ENCODE data around the gene R3HDM1.
"Not testable (repeated sequence)": the region's sequence is repeated elsewhere in the genome, so short reads cannot be mapped to it uniquely, and the experiment has no call there.

The R3HDM1 gene

DNA sequence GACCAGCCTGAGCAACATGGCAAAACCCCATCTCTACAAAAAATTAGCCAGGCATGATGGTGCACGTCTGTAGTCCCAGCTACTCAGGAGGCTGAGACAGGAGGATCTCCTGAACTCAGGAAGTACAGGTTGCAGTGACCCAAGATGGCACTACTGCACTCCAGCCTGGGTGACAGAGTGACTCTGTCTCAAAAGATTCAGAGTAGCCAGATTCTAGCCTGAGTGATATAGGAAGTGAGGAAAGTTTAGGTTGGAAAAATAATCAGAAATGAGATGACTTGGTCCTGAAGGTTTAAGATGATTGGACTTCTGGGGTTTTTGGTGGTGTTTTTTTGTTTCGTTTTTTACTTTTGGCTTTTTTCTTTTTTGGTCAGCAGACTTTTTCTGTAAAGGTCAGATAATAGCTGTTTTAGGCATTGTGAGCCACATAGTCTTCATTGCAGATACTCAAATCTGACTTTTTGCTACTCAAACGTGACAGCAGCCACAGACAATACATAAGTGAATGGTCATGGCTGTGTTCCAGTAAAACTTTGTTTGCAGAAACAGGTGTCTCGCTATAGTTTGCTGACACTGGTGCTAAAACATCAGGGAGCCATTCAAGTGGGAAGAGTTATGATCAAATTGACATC lies 106.3 kb downstream of the R3HDM1 start:
- Mint-ChIP-seq H3K27me3 (ENCODE audit: low read depth) (no peaks in the 10 kb centered on the region), H3K36me3 (ENCODE audit: low read depth) (peaks cover 27% of the 10 kb centered on the region), H3K27ac (no peak overlapping the region), H3K4me3 (no peak overlapping the region), H3K4me1 (ENCODE audit: low read depth) (peaks cover 8% of the 10 kb centered on the region), H3K9me3 (no peaks in the 10 kb centered on the region)
- no peak for DNase-seq (ENCODE audit: low spot score)

DNA sequence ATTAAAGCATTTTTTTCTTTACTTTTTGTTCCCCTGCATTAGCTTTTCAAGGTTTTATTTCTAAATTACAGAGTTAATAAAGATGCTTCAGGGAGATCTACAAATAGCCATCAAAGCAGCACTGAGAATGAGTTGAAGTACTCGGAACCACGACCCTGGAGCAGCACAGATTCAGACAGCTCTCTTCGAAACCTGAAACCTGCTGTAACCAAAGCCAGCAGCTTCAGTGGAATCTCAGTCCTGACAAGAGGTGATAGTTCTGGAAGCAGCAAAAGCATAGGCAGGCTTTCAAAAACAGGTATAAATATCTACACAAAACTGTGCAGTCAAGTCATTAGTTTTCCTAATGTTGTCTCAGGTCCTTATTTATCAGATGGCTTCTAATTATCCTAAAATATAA lies 107.5 kb downstream of the R3HDM1 start:
- no peaks in the 10 kb centered on the region for H3K27me3 Mint-ChIP-seq (ENCODE audit: low read depth)
- no peak overlapping the region for H3K27ac Mint-ChIP-seq
- no peak overlapping the region for H3K4me3 Mint-ChIP-seq
- H3K9me3 Mint-ChIP-seq: no peaks in the 10 kb centered on the region
- no peak for DNase-seq (ENCODE audit: low spot score)
- H3K4me1 Mint-ChIP-seq (ENCODE audit: low read depth): peaks cover 8% of the 10 kb centered on the region
- peaks cover 27% of the 10 kb centered on the region for H3K36me3 Mint-ChIP-seq (ENCODE audit: low read depth)

DNA sequence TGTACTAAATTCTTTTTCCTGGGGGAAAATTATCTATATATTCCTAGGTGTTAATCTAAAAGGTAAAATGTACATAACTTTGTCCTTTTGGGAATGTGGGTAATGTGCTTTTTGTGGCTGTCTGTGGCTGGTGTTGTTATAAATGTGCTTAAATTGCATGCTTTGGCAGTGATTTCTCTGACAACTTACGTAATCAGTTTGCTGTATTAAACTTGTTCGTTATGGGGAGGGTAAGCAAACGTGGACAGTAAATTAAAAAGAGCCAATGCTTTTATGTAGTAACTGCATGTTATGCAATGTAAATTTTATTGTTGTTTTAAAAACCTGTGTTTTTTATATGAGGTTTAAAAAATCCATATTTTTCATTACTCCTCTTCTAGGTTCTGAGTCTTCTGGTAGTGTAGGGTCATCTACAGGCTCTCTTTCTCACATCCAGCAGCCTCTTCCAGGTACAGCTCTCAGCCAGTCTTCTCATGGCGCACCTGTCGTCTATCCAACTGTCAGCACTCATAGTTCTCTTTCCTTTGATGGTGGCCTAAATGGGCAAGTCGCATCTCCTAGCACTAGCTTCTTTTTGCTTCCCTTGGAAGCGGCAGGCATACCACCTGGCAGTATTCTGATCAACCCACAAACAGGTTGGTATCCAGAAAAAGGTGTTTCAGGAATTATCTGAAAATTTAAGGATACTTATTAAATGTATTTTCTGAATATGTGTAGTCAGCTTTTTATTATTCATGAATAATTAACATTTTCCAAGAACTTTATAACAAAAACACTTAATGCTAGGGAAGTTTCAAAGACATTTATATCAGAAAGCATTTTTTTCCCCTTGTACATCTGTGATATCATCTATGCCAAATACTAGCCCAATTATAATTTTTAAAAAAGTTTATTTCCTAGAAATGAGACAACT lies 110.1 kb downstream of the R3HDM1 start:
- peaks cover 8% of the 10 kb centered on the region for H3K4me1 Mint-ChIP-seq (ENCODE audit: low read depth)
- peaks cover 34% of the 10 kb centered on the region for H3K36me3 Mint-ChIP-seq (ENCODE audit: low read depth)
- no peak overlapping the region for H3K4me3 Mint-ChIP-seq
- H3K9me3 Mint-ChIP-seq: no peaks in the 10 kb centered on the region
- H3K27ac Mint-ChIP-seq: no peak overlapping the region
- DNase-seq (ENCODE audit: low spot score): no peak
- no peaks in the 10 kb centered on the region for H3K27me3 Mint-ChIP-seq (ENCODE audit: low read depth)

DNA sequence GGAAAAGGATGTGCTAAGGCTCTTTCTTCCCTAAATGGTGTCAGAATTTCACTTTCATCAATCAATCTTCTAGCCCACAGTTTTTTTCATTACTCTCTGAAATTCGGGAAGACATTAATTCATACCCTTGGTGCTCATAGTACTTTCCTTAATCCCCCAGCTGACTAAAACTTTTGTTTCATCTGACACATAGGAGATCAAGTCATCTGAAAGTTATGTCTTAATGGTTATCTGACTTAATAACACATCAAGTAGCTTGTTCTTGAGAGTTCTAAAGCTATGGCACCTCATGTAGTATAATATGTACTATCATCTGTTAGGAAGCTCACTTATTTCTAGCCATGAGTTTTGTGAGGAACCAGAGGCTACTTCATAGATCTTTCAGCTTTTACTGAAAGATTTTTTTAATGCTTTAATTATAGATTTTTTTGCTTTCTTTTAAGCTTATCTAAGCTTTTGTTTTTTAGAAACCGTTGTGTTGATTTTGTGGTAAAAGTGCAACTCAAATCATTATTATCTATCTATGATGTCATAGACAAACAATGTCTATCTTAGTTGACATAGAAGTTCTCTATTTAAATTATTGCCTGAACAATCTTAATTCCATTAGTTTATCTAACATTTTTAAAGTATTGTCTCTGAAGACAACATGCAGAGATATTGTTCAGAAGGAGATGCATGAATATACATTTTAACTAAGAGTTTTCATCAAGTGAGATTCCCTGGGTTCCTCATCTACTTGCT lies 116.7 kb downstream of the R3HDM1 start:
- no peak for DNase-seq (ENCODE audit: low spot score)
- no peak overlapping the region for H3K27ac Mint-ChIP-seq

GRCh38 chr2:135650721-135651120 lies 119.4 kb downstream of the R3HDM1 start:
- DNase-seq (ENCODE audit: low spot score): no peak
- H3K9me3 Mint-ChIP-seq: no peaks in the 10 kb centered on the region
- H3K27ac Mint-ChIP-seq: no peak overlapping the region
- peaks cover 47% of the 10 kb centered on the region for H3K36me3 Mint-ChIP-seq (ENCODE audit: low read depth)
- no peak overlapping the region for H3K4me3 Mint-ChIP-seq
- no peaks in the 10 kb centered on the region for H3K27me3 Mint-ChIP-seq (ENCODE audit: low read depth)
- no peaks in the 10 kb centered on the region for H3K4me1 Mint-ChIP-seq (ENCODE audit: low read depth)

More for the DNA sequence above, 116.7 kb downstream of the R3HDM1 start:
- no peaks in the 10 kb centered on the region for H3K9me3 Mint-ChIP-seq
- no peaks in the 10 kb centered on the region for H3K4me1 Mint-ChIP-seq (ENCODE audit: low read depth)
- H3K27me3 Mint-ChIP-seq (ENCODE audit: low read depth): no peaks in the 10 kb centered on the region
- H3K36me3 Mint-ChIP-seq (ENCODE audit: low read depth): peaks cover 40% of the 10 kb centered on the region
- no peak overlapping the region for H3K4me3 Mint-ChIP-seq

DNA sequence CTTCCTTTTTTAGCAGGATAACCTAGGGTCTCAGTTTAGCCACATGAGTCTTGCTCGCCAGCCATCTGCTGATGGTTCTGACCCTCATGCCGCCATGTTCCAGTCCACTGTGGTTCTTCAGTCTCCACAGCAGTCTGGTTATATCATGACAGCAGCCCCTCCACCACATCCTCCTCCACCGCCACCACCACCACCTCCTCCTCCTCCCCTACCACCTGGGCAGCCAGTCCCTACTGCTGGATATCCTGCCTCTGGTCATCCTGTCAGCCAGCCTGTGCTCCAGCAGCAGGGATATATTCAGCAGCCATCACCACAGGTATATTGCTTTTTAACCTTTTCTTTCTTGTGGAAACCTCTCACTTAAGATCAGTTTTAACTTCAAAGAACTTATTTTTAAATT lies 120.4 kb downstream of the R3HDM1 start:
- Mint-ChIP-seq H3K4me3 (no peak overlapping the region), H3K36me3 (ENCODE audit: low read depth) (peaks cover 51% of the 10 kb centered on the region), H3K27ac (no peak overlapping the region), H3K4me1 (ENCODE audit: low read depth) (no peaks in the 10 kb centered on the region), H3K9me3 (no peaks in the 10 kb centered on the region), H3K27me3 (ENCODE audit: low read depth) (no peaks in the 10 kb centered on the region)
- no peak for DNase-seq (ENCODE audit: low spot score)

GRCh38 chr2:135654239-135654638 lies 123.0 kb downstream of the R3HDM1 start:
- DNase-seq (ENCODE audit: low spot score); H3K4me3 Mint-ChIP-seq; H3K9me3 Mint-ChIP-seq; H3K27me3 Mint-ChIP-seq (ENCODE audit: low read depth); H3K4me1 Mint-ChIP-seq (ENCODE audit: low read depth); H3K27ac Mint-ChIP-seq: not testable (repeated sequence)
- peaks cover 50% of the 10 kb centered on the region for H3K36me3 Mint-ChIP-seq (ENCODE audit: low read depth)

GRCh38 chr2:135657806-135658582 lies 126.7 kb downstream of the R3HDM1 start:
- Mint-ChIP-seq H3K4me3 (peak overlapping the region; percentile 75), H3K9me3 (no peaks in the 10 kb centered on the region), H3K27me3 (ENCODE audit: low read depth) (no peaks in the 10 kb centered on the region), H3K27ac (peak overlapping the region; percentile 86), H3K36me3 (ENCODE audit: low read depth) (peaks cover 46% of the 10 kb centered on the region), H3K4me1 (ENCODE audit: low read depth) (peaks cover 21% of the 10 kb centered on the region)
- DNase-seq (ENCODE audit: low spot score): peak; percentile 39

DNA sequence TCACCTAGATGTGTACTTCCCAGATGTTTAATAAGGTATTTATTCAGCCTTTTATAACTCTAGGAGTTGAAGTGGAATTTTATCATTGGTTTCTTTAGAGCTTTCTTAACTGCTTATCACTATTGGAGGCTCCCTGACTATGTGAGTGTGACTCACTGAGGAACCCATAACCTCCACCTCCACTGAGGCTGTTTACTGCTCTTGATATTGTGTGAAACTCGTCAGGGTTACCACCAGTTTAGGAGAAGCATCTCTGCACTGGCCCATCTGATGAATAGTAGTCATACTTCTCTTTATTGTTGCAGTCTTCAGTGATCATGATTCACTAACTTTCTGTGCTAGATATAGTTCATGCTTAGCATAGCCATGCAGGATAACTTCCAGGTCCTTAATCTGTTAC lies 130.8 kb downstream of the R3HDM1 start:
- peak; percentile 39 for DNase-seq (ENCODE audit: low spot score)
- no peak overlapping the region for H3K27ac Mint-ChIP-seq

DNA sequence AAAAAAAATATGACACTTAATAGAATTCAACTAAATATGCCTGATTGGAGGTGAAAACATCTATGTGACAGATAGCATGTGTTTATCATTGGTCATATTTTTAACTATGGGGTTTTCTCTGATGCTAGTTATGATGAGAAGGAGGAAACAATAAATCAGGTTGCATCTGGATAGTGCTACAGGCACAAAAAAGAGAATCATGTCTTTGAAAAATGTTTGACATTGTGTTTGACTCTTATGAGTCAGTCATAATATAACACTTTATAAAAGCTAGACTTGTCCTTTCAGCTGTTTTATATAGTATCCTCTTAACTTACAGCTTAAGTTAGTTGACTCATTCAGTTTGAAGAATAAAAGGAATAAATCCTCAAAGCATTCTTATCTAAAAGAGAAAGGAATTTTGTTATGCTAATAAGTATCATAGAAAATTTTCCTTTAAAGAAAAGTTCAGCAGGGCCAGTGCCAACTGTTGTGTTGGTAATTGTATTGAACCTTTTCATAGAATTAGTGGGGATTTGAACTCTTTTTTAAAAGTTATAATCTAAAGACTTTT lies 131.9 kb downstream of the R3HDM1 start:
- Mint-ChIP-seq H3K4me1 (ENCODE audit: low read depth) (peaks cover 36% of the 10 kb centered on the region), H3K4me3 (no peak overlapping the region), H3K36me3 (ENCODE audit: low read depth) (peaks cover 37% of the 10 kb centered on the region), H3K27me3 (ENCODE audit: low read depth) (no peaks in the 10 kb centered on the region), H3K27ac (no peak overlapping the region), H3K9me3 (no peaks in the 10 kb centered on the region)
- no peak for DNase-seq (ENCODE audit: low spot score)

More for the DNA sequence above, 130.8 kb downstream of the R3HDM1 start:
- H3K9me3 Mint-ChIP-seq: no peaks in the 10 kb centered on the region
- peaks cover 36% of the 10 kb centered on the region for H3K36me3 Mint-ChIP-seq (ENCODE audit: low read depth)
- no peak overlapping the region for H3K4me3 Mint-ChIP-seq
- peaks cover 36% of the 10 kb centered on the region for H3K4me1 Mint-ChIP-seq (ENCODE audit: low read depth)
- H3K27me3 Mint-ChIP-seq (ENCODE audit: low read depth): no peaks in the 10 kb centered on the region

DNA sequence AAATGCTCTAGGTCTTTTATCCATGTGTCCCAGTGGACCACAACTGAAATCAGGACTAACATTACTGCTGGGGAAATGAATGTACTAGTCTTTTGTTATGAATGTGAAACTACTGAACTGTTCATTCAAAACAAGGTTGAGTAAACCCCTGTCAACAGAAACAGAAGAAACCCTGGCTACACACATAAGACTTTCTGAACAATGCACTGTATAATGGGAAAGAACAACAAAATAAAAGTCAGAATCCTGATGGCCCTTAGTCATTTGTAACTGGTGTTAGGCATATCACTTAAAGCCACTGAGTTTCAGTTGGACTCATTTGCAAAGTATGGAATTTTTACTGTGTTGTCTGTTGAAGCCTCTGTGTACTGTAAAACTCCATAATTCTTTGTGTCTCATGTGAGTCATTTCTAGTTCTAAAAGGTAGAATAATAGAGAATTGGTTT lies 133.4 kb downstream of the R3HDM1 start:
- H3K36me3 Mint-ChIP-seq (ENCODE audit: low read depth): peaks cover 33% of the 10 kb centered on the region
- H3K9me3 Mint-ChIP-seq: no peaks in the 10 kb centered on the region
- peaks cover 33% of the 10 kb centered on the region for H3K4me1 Mint-ChIP-seq (ENCODE audit: low read depth)
- H3K27ac Mint-ChIP-seq: peak overlapping the region; percentile 37
- DNase-seq (ENCODE audit: low spot score): no peak
- no peaks in the 10 kb centered on the region for H3K27me3 Mint-ChIP-seq (ENCODE audit: low read depth)
- no peak overlapping the region for H3K4me3 Mint-ChIP-seq

- Mint-ChIP-seq H3K9me3 (no peaks in the 10 kb centered on the region), H3K27me3 (ENCODE audit: low read depth) (no peaks in the 10 kb centered on the region), H3K27ac (no peak overlapping the region), H3K4me3 (no peak overlapping the region), H3K36me3 (ENCODE audit: low read depth) (peaks cover 23% of the 10 kb centered on the region), H3K4me1 (ENCODE audit: low read depth) (peaks cover 23% of the 10 kb centered on the region)
- no peak for DNase-seq (ENCODE audit: low spot score)
Measured at GRCh38 chr2:135667045-135667444, 135.8 kb downstream of the R3HDM1 start.

DNA sequence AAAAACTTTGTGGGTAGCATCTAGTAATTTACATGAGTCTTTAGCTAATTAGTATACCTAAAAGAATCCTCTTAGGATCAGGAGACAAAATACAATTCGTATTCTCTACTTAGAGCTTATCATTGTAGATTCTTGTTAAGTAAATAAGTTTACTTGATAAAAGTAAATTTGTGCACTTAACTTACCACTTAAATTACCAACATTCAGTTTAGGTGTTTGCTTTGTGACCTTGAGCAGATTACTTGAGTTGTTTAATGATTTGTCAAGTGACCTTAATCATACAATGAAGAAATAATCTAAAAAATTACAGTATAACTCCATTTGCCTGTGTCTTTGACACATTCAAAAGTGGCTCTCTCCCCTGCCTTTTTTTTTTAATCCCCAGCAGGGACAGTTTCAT lies 143.2 kb downstream of the R3HDM1 start:
- DNase-seq (ENCODE audit: low spot score): no peak
- peaks cover 2% of the 10 kb centered on the region for H3K4me1 Mint-ChIP-seq (ENCODE audit: low read depth)
- no peak overlapping the region for H3K27ac Mint-ChIP-seq
- no peaks in the 10 kb centered on the region for H3K9me3 Mint-ChIP-seq
- H3K27me3 Mint-ChIP-seq (ENCODE audit: low read depth): no peaks in the 10 kb centered on the region
- peaks cover 24% of the 10 kb centered on the region for H3K36me3 Mint-ChIP-seq (ENCODE audit: low read depth)
- H3K4me3 Mint-ChIP-seq: no peak overlapping the region
